K562 (cell line): Measurements from ENCODE around the gene SEMA5A. TPM values are rescaled to one million over a fixed set of nuclear protein-coding genes. Genes with fewer than 3 reads are reported as not detected.

ENCODE experiments used
- ATF4 ChIP-seq: fragments of 450-650 bp; formaldehyde crosslinking; IDR thresholded peaks from 2 replicates; pipeline ENCODE4 v1.4.0; 2022; ENCODE audit warnings: mild to moderate bottlenecking, moderate library complexity
- CLOCK ChIP-seq: fragments of 250-450 bp; sonication (Bioruptor Pico); IDR thresholded peaks from 2 replicates; pipeline ENCODE4 v1.4.0; 2020; ENCODE audit warnings: mild to moderate bottlenecking, moderate library complexity, borderline replicate concordance
- ESRRB ChIP-seq: fragments of 250-450 bp; sonication (Bioruptor Pico); IDR thresholded peaks from 2 replicates; pipeline ENCODE4 v1.5.0; 2020; ENCODE audit warnings: mild to moderate bottlenecking, moderate library complexity, borderline replicate concordance
- ETS1 ChIP-seq: conservative IDR thresholded peaks from 2 replicates; pipeline ENCODE4 v1.6.1; 2011; ENCODE audit warnings: low read depth, mild to moderate bottlenecking, low read length; ENCODE audit not compliant: control insufficient read depth
- NBN ChIP-seq: fragments of 450-650 bp; IDR thresholded peaks from 2 replicates; pipeline ENCODE4 v1.6.1; 2016; ENCODE audit warnings: low read depth, mild to moderate bottlenecking
- PHTF2 ChIP-seq: fragments of 250-450 bp; sonication (Bioruptor Pico); IDR thresholded peaks from 2 replicates; pipeline ENCODE4 v1.5.0; 2021; ENCODE audit warnings: mild to moderate bottlenecking
- TOE1 ChIP-seq, 2 experiments: fragments of 450-650 bp in 1 of 2; sonication (generic) in 1 of 2; formaldehyde crosslinking in 1 of 2; IDR thresholded peaks; 2 replicates each; pipeline versions ENCODE4 v1.7.1 to v1.8.0; 2016 to 2022; ENCODE audit warnings: borderline replicate concordance in 2 of 2, mild to moderate bottlenecking in 2 of 2, antibody characterized with exemption in 1 of 2, inconsistent platforms in 1 of 2, low read depth in 1 of 2, missing genetic modification reagents in 1 of 2, moderate library complexity in 1 of 2
- ZBTB26 ChIP-seq: fragments of 450-650 bp; formaldehyde crosslinking; IDR thresholded peaks from 2 replicates; pipeline ENCODE4 v1.4.0; 2022; ENCODE audit warnings: missing genetic modification characterization
- ZFP91 ChIP-seq: sonication (generic); formaldehyde crosslinking; IDR thresholded peaks from 2 replicates; pipeline ENCODE4 v1.8.0; 2022; ENCODE audit warnings: mild to moderate bottlenecking, missing genetic modification reagents
- ZNF551 ChIP-seq: fragments of 250-450 bp; sonication (Bioruptor Pico); IDR thresholded peaks from 2 replicates; pipeline ENCODE4 v1.5.0; 2021; ENCODE audit warnings: mild to moderate bottlenecking, moderate library complexity
- polyA plus RNA-seq, 8 experiments: library from polyadenylated mRNA; depleted of rRNA in 4 of 8; stranded (reverse) in 5 of 8; unstranded in 3 of 8; fragments of >200 nt; fragmentation: Nextera tagmentation in 2 of 8; fragmentation: Illumina TruSeq in 1 of 8; extraction: Ambion mirVana in 2 of 8; extraction: Trizol in 1 of 8; gene quantifications; 2 replicates each; pipeline versions ENCODE4 v1.2.1 to v1.2.3, GENCODE V29; 2011 to 2014; ENCODE audit warnings: inconsistent platforms in 1 of 8, missing spikeins in 1 of 8
- total RNA-seq, 7 experiments: library from RNA; depleted of rRNA in 6 of 7; stranded (reverse); fragments of >200 nt in 6 of 7; fragmentation: Illumina TruSeq in 2 of 7; extraction: Trizol in 2 of 7; gene quantifications; 2 replicates each; pipeline versions ENCODE4 v1.2.1 to v1.2.3, GENCODE V29; 2011 to 2021; ENCODE audit warnings: low replicate concordance in 1 of 7

The SEMA5A gene
- total and polyA plus RNA-seq, 9 of the 15 experiments (the other 6 are each of a cell fraction or from before 2014, with no cell fraction given) = 0.02 TPM; not detected in 8

GRCh38 chr5:9226016-9226536, 319.8 kb downstream of the SEMA5A start (continued):
- no peak for TF ChIP-seq ZNF551 (CRISPR knock-in tag)
- TF ChIP-seq ZFP91 (CRISPR knock-in tag) = no peak
- no peak for TF ChIP-seq ESRRB (CRISPR knock-in tag)
- TF ChIP-seq PHTF2 (CRISPR knock-in tag) = no peak
- no peak for TF ChIP-seq TOE1 (IDR thresholded peaks at IDR 0.05; ENCODE audit: borderline replicate concordance)
- TF ChIP-seq TOE1 (CRISPR knock-in tag; IDR thresholded peaks at IDR 0.05; ENCODE audit: borderline replicate concordance, low read depth) = no peak
- no peak for TF ChIP-seq NBN
- no peak for TF ChIP-seq ATF4 (CRISPR knock-in tag)
- TF ChIP-seq ETS1 = no peak
- TF ChIP-seq CLOCK = no peak
- no peak for TF ChIP-seq ZBTB26 (CRISPR knock-in tag)
